Measurements from ENCODE around the gene GGCT.

The GGCT gene

GRCh38 chr7:30476459-30477145 is 28.0 kb downstream of the GGCT start:
- DNase-seq, result no peak

GRCh38 chr7:30475580-30475979 is 29.0 kb downstream of the GGCT start:
- DNase-seq, result no peak

GRCh38 chr7:30474893-30475292 is 29.7 kb downstream of the GGCT start:
- no peak for DNase-seq

DNA sequence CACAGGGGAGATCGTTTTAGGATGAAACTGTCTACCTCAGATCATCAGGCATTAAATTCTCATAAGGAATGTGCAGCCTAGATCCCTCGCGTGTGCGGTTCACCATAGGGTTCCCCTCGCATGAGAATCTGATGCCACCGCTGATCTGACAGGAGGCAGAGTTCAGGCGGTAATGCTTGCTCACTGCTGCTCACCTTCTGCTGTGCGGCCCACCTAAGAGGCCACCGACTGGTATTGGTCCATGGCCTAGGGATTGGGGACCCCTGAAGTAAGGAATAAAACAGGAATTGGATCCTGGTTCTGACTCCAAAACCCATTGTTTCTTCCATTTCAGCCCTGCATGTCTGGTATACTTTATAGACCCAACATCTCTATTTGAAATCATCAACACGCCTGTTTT is 30.1 kb downstream of the GGCT start:
- no peak for DNase-seq

DNA sequence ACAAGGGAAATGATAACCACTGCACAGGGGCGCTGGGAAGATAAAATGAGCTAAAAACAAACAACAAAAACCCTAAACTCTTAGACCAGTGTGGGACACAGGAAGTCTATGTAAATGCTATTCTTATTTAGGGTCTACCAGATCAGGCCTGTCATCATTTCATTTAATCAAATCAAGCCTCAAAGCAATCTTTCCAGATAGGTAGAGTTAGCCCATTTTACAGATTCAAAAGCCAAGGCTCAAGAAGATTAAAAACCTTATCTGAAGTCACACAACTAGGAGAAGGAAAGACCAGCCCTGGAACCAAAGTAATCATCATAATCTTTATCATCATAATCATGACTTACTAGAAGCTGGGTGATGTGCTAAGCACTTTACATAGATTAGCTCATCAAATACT is 30.7 kb downstream of the GGCT start:
- no peak for DNase-seq

DNA sequence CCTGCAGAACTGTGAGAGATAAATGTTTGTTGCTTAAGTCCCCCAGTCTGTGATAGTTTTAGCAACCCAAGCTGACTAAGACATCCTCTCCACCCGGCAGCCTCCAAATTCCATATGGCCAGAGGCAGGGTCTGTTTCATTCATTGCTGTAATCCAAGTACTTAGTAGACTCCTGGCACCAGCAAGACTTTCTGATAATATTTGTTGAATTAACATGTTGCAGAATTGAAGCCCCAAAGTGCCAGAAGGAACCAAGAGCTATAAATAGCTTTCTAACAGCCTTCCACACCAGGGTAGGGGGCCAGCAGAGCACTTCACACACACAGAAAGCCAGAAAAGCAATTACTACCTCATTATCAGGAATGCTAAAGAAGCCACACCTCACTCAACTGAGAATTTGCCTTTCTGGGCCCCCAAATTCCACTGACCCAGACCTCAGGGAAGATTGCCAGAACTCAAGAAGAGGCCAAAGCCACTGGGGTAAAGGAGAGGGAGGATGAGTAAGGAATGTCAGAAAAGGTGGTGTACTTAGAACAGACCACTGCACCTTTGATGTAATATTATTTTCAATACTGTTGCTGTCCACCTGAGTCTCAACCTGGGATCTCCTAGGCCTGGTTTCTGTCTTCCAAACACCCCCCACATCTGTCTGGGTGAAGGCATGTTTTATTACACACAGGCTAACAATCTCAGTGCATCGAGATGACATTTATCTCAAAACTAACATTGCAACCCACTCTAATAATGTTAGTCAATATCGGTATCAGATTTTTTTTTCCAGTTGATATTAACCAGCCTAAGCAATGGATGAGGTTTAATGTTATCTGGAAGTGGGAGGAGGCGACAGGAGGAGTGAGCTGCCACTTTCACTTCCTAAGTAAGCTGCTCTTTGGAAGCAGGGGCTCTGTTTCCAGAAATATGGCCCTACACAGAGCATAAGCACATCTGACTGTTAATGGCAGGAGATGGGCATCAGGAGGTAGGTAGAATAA is 31.5 kb downstream of the GGCT start:
- no peak for DNase-seq

GRCh38 chr7:30472081-30472783 is 32.4 kb downstream of the GGCT start:
- DNase-seq, result no peak

- DNase-seq, result no peak
Observed at GRCh38 chr7:30471205-30471604, 33.4 kb downstream of the GGCT start.

DNA sequence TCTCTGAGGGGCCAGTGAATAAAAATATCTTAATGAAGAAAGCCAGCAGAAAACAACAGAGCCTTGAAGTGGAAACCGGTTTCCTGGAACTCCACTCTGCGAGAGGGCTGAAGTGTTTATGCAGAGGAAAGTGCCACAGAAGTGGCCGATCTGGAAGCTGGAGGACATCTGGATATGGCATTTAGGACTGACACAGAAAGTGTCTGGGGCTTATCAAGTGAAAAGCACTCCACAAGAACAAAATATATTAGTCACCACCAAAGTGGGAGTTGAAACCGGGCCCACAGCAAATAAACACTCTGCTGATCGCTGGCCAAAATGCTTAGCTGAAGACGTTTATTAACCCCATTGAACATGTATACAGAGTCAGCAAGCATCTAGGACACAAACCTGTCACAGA is 33.9 kb downstream of the GGCT start:
- no peak for DNase-seq

- DNase-seq, result no peak
Observed at GRCh38 chr7:30470163-30470770, 34.4 kb downstream of the GGCT start.

DNA sequence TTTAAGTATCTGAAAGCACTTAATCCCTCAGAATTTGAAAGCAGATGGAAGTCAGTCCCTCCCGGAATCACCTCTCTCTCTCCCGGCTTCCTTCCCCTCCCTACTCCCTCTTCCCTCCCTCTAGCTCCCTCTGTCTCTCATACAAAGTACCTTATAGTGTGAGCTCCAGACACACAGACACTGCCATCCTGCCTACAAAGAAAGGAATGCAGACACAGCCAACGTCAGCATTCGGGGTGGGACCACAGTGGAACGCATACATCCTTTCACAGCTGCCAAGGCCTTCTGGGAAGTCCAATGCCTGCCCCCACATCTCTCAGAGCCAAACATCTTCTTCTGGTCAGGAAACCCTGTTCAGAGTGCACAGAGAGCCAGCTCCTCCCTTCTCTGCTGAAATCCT is 35.3 kb downstream of the GGCT start:
- DNase-seq, result no peak

DNA sequence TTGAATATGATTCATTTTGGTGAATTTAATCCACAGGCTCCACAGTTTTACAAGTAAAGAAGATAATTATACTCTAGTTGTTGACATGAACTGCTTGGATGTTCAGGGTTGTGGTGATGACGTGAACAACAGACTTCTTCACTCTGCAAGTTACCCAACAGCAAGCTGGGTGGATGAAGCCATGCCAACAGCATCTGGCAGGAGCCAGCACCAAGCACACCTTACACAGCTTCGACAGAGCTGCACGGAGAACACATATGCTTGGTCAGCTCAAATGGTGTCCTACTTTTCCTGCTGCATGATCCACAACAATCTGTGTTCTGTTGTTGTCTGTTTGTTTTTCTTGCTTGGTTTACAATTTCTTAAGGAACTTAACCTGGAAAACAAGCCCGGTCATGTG is 35.8 kb downstream of the GGCT start:
- DNase-seq, result no peak

- DNase-seq, result no peak
Observed at GRCh38 chr7:30468041-30468440, 36.6 kb downstream of the GGCT start.

GRCh38 chr7:30467271-30467670 is 37.4 kb downstream of the GGCT start:
- no peak for DNase-seq

DNA sequence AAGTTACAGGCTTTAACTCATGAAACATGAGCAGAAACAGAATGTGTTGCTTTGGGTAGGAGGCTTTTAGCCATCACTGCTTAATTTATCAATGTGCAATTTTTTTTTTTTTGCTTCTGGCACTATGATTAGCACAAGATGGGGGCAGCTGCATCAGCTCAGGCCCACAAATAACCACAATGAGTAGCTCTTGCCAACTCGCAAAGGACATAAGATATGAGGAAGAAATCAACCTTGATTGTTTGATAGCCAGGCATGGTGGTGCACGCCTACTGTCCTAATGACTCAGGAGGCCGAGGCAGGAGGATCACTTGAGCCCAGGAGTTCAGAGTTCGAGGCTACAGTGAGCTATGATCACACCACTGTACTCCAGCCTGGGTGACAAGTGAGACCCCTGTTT is 38.4 kb downstream of the GGCT start:
- DNase-seq, result no peak

DNA sequence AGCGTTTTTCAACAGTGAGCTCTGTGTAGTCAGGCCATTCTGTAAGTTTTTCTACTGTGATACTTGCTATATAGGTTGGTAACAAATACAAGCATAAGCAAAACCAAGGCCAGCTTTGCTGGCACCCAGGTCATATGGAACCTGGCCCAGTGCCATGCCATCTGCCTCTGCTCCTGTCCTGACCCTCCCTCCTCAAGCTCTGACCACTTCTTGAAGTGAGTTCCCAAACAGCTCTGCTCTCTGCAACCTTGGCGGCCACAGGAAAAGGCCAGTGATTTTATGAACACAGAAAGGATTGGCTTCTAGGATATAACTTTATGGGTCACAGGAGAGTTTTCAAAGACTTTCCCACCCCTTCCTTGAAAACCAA is 38.8 kb downstream of the GGCT start:
- no peak for DNase-seq

- DNase-seq, result no peak
Observed at GRCh38 chr7:30465046-30465810, 39.4 kb downstream of the GGCT start.

- no peak for DNase-seq
Observed at GRCh38 chr7:30464231-30464671, 40.4 kb downstream of the GGCT start.

GRCh38 chr7:30463405-30464145 is 41.1 kb downstream of the GGCT start:
- DNase-seq, result no peak

DNA sequence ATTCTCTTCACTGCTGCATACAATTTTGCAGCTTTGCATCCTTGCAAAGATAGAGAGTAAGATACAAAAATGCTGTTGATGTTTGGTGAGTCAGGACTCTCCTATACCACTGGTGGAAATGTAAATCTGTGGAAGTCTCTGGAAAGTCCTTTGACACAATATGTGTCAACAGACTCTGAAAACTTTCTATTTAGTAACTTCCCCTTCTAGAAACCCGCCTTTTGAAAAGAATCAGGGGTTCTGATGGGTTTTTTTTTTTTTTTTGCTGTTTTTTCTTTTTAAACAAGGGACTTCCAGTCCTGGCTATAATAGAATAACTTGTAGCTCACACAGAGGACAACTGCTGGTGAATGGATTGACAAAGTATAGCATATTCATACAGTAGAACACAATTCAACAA is 42.5 kb downstream of the GGCT start:
- no peak for DNase-seq

DNA sequence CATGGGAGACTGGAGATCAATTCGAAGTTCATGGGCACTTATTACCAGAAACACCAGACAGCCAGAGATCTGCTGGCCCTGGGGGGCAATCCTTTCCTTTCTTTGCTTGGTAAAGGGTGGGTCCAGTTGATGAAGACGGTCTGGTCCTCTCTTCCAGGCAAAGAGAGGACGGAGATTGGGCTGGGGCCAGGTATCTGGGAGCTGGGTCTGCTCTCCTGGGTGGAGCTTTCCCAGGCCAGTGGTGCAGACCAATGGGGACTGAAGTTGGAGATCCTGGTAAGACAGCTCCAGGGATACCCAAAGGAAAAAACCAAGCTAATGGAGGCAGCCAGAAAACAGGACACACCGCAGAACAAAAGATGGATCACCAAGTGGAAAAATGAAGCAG is 44.4 kb downstream of the GGCT start:
- DNase-seq, result no peak

Measured in NCI-H1930 (cell line).